Right kidney (tissue), 1 donor: ENCODE data around the gene DNAJC28.
"Not testable (repeated sequence)": the region's sequence is repeated elsewhere in the genome, so short reads cannot be mapped to it uniquely, and the experiment has no call there.

Experiments used
- DNase-seq: peaks from one replicate; pipeline ENCODE4 v3.0.0-alpha.2; 2016

DNAJC28 gene

GRCh38 chr21:33487996-33488395 is 3.5 kb downstream of the DNAJC28 start:
- DNase-seq, result no peak

- no peak for DNase-seq
Measured at GRCh38 chr21:33481314-33481943, 10.1 kb downstream of the DNAJC28 start.

DNA sequence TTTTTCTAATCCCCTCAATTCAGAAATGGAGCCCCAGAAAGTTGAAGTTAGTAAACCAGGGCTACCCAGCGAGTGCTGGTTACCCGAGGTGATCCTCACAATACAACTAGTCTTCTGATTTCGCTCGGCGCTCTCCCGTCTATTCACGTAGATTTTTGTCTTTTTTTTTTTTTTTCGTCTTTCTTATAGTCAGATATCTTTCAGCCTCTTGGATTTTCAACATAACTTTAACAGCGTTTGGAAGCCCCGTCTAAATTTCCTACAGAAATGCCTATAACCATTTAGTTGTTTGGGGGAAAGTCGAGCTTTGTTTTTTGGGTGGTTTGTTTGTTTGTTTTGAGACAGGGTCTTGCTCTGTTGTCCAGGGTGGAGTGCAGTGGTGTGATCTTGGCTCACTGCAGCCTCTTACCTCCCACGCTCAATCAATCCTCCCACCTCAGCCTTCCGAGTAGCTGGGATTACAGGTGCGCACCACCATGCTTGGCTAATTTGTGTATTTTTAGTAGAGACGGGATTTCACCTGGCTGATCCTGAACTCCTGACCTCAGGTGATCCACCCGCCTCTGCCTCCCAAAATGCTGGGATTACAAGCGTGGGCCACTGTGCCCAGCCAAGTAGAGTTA is 10.9 kb downstream of the DNAJC28 start:
- no peak for DNase-seq

DNA sequence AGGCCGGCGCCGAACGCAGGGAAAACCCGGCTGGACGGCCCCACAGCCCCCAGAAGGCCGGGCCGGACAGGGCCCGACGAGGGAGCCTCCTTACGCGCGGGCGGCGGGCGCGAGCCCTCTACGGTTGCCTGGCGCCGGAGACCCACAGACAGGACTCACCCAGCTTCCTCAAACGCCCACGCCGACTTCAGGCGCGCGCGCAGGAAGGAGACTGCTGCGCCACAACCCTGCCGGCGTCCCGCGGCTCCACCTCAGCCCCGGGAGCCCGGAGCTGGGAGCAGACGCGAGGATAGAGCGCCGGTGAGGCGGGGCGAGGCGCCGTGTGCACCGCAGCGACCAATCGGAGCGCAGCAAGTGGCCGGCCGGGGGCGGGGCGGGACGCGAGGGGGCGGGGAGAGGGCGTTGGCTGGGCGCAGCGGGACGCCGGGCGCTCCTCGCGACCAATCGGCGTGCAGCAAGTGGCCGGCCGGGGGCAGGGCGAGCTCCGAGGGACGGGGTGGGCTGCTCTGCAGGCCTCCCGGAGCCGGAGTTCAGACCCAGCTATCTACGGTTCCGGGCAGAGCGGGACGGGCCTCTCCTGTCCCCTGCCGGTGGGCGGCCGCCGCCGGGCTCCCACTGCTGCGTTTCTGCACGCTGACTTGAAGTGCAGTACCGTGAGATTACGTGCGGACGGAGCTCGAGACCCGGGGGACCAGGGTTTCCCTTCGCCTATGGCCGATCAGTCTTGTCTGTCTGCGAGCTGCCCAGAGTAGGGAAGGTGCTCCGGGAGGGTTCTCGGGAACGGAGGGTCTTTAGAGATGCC is 11.6 kb downstream of the DNAJC28 start, which contains the start of gene TMEM50B:
TMEM50B (minus strand) TSS at position 296 of the 802 bp plus-strand sequence. CDS start 11,089 bp downstream, outside the sequence.
- peak; percentile 96 for DNase-seq

DNA sequence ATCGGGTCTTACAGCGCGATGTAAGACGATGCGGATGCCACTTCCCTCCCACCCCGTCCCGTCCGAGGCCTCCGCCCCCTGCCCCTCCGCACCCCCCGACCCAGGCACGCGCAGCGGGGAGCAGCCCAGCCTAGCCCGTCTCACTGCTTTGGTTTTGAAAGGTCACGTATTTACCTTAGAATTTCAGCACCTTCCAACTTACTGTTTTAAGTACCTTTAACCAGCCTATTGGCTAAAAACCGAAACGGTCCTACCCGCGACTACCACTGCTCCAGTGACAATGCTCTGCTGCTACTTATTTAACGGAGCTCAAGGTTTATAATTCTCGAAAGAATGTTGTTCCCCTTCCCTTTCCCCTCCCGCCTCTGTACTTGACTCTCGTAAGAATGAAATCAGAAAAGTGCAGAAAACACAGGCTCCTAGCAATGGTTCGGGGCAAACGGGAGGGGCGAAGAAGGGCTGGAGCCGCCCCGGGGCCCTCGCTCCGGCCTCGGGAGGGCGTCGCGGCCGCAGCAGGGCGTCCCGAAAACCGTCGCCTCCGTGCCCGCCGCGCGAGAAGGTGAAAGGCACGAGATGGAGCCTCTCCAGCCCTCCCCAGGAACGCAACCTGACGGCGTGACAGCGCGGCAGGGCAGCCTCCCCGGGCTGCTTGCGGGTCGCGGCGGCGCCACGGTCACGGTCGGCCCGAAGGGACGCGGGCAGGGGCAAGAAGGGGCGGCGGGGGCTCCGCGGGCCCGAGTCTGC is 12.4 kb downstream of the DNAJC28 start:
- no peak for DNase-seq

GRCh38 chr21:33478182-33478581 is 13.3 kb downstream of the DNAJC28 start:
- DNase-seq, result peak; percentile 6

GRCh38 chr21:33477066-33477465 is 14.4 kb downstream of the DNAJC28 start:
- DNase-seq, result no peak

DNA sequence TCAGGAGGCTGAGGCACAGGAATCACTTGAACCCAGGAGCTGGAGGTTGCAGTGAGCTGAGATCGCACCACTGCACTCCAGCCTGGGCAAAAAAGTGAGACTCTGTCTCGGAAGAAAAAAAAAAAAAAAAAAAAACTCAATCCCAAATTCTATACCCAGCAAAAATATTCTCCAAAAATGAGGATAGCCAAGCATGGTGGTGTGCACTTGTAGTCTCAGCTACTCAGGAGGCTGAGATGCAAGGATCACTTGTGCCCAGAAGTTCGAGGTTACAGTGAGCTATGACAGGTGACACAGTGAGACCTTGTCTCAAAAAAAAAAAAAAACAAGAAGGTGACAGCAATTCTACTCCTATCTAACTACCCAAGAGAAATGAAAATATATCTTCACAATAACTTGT is 18.2 kb downstream of the DNAJC28 start:
- no peak for DNase-seq

DNA sequence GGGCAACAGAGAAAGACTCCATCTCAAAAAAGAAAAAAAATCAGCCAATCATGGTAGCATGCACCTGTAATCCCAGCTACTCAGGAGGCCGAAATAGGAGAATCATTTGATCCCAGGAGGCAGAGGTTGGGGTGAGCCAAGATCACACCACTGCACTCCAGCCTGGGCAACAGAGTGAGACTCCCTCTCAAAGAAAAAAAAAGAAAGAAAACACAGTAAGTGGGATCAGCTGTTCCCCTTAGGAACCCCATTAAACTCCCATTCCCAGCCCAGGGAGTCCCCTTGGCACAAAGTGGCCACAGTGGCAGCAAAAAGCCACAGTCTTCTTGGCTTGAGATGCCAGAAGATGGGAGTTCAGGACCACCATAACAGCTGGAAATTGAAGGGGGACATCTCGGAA is 20.8 kb downstream of the DNAJC28 start:
- DNase-seq, result no peak

DNA sequence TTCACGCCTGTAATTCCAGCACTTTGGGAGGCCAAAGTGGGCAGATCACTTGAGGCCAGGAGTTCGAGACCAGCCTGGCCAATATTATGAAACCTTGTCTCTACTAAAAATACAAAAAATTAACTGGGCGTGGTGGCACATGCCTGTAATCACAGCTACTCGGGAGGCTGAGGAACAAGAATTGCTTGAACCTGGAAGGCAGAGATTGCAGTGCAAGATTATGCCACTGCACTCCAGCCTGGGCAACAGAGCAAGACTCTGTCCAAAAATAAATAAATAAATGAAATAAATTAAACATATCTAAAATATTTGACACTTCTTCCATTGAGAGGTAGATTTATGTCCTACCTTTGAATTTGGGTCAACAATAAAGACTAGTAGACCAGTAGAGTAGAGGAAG is 22.3 kb downstream of the DNAJC28 start:
- not testable (repeated sequence) for DNase-seq

GRCh38 chr21:33461538-33462250 is 29.8 kb downstream of the DNAJC28 start:
- no peak for DNase-seq

DNA sequence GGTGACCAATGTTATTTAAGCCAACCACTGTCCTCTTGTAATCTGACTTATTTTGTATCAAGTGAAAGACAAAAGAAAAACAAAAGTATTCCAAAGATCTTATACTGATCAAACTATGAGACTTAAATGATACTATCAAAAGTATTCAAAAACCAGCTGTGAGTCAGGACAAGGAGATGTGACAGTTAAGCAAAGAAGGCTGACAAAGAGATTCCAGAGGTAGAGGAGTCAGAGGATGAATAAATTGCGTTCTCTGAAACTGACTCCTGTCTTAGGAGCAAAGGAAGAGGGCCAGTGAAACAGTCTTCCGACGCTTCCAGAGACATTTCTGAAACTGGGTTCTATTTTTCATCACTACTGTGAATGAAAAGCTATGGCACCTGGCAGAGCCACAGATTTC is 32.7 kb downstream of the DNAJC28 start:
- no peak for DNase-seq

DNA sequence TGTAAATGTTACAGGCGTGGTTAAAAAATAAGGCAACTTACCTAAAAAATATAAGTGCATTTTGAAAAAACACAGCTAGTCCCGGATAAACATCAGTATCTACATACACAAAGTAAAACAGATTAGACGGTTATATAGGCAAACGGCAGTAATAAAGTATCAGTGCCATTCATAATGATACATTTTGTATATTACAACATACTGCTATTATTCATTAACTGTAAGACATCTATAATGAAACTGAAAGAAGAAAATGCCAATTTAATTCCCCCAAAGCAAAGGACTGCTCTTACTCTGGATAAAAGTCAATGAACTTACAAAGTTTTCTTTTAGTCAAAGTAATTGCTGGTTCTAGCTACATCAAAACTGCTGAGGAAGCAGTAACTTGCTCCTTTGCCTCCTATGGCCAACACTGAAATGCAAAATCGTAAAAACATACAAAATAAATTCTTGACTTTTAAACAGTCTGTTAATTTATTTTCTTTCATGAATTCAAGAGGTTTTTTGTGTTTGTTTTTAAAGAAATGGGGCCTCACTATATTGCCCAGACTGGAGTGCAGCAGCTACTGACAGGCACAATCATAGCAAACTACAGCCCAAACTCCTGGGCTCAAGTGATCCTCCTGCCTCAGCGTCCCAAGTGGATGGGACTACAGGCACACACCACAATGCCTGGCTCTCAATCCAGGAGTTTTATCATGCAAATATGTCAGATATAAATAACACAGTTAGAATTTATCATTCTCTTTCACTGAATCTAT is 35.6 kb downstream of the DNAJC28 start:
- no peak for DNase-seq

- no peak for DNase-seq
Measured at GRCh38 chr21:33452362-33452761, 39.2 kb downstream of the DNAJC28 start.

GRCh38 chr21:33451634-33452071 is 39.9 kb downstream of the DNAJC28 start:
- no peak for DNase-seq

- no peak for DNase-seq
Measured at GRCh38 chr21:33449616-33450015, 41.9 kb downstream of the DNAJC28 start.

- not testable (repeated sequence) for DNase-seq
Measured at GRCh38 chr21:33446620-33447019, 44.9 kb downstream of the DNAJC28 start.

DNA sequence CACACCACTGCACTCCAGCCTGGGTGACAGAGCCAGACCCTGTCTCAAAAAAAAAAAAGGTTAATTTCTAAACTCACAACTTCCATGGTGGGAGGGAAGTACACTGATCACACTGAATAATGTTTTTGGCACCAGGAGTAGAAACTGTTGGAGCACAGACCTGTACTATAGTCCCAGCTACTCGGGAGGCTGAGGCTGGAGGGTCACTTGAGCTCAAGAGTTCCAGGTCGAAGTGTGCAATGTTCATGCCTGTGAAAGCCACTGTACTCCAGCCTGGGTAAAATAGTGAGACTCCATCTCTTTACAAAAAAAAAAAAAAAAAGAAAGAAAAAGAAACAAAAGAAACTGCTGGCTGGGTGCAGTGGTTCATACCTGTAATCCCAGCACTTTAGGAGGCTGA is 47.0 kb downstream of the DNAJC28 start:
- no peak for DNase-seq

GRCh38 chr21:33443194-33443593 is 48.3 kb downstream of the DNAJC28 start:
- DNase-seq, result no peak

DNA sequence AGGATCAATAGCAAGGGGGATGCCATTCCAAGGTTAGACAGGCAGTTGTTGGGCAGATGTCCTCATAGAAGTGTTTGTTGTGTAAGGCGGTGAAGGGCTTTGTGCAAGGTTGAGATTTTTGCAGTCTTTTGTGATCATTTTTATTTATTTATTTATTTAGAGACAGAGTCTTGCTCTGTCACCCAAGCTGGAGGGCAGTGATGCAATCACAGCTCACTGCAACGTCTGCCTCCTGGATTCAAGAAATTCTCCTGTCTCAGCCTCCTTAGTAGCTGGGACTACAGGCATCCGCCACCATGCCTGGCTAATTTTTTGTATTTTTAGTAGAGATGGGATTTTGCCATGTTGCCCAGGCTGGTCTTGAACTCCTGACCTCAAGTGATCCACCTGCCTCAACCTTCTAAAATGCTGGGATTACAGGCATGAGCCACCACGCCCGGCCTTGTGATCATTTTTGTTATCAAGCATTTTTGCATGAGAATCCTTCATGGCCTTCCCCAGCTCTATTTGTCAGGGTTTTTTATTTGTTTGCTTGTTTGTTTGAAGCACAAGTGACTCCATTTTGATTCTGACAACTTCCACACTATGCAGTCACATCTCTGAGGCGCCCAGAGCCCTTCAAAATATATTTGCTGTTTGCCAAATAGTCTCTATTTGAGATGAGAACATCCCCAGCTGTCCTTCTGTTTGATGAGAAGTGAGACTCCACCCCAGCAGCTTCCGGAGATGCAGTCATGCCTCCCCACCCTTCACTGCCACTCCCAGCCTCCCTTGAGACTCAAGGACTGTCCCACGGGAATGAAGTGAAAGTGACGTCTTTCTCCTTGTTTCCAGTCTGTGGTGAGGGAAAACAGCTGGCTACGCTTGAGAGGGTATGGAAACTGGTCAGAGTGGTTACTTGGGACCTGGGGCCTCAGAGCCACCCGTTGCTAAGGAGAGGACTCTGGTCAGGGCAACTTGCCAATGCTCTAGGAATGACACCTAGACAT is 49.7 kb downstream of the DNAJC28 start:
- peak; percentile 42 for DNase-seq
